Transverse colon (tissue), 4 donors: ENCODE data around the gene NAV3. TPM values are rescaled to one million over a fixed set of nuclear protein-coding genes. Genes with fewer than 3 reads are reported as not detected.

Experiments used
- DNase-seq: peaks from one replicate; pipeline ENCODE4 v3.0.0-alpha.2; 2019
- H3K27ac ChIP-seq, 4 donors: fragments of 200-600 bp; sonication (generic); 2 replicates each; pipeline ENCODE4 v1.5.1; 2016 to 2018; ENCODE audit warnings: inconsistent platforms in 4 of 4
- H3K27me3 ChIP-seq: fragments of 200-600 bp; sonication (generic); 2 replicates; pipeline ENCODE4 v1.5.1; 2017; ENCODE audit warnings: inconsistent platforms
- H3K36me3 ChIP-seq, 4 donors: fragments of 200-600 bp; sonication (generic); 2 replicates each; pipeline ENCODE4 v1.5.1; 2017 to 2019; ENCODE audit warnings: inconsistent platforms in 4 of 4
- H3K4me1 ChIP-seq, 4 donors: fragments of 200-600 bp; sonication (generic); 2 replicates each; pipeline ENCODE4 v1.5.1; 2017 to 2020; ENCODE audit warnings: inconsistent platforms in 4 of 4
- H3K4me3 ChIP-seq, 4 donors: fragments of 200-600 bp; sonication (generic); 1 replicate in 1 of 4; 2 replicates in 3 of 4; pipeline versions ENCODE4 v1.5.1 to v1.6.1; 2017 to 2019; ENCODE audit warnings: inconsistent platforms in 4 of 4
- H3K9me3 ChIP-seq, 2 donors: fragments of 200-600 bp; sonication (generic); 2 replicates each; pipeline ENCODE4 v1.5.1; 2017 to 2019; ENCODE audit warnings: inconsistent platforms in 2 of 2
- CTCF ChIP-seq, 5 experiments: fragments of 200-600 bp in 3 of 5; fragments of 450-650 bp in 2 of 5; sonication (generic) in 3 of 5; IDR thresholded peaks; 1 replicate in 2 of 5; 2 replicates in 3 of 5; pipeline ENCODE4 v1.5.1; 2016 to 2017; ENCODE audit warnings: antibody characterized with exemption in 5 of 5, inconsistent platforms in 3 of 5, mild to moderate bottlenecking in 2 of 5, moderate library complexity in 1 of 5
- EP300 ChIP-seq: sonication (generic); formaldehyde crosslinking; IDR thresholded peaks from one replicate; pipeline ENCODE4 v1.6.1; 2017; ENCODE audit warnings: antibody characterized with exemption, low read depth
- POLR2A ChIP-seq: fragments of 450-650 bp; IDR thresholded peaks from one replicate; pipeline ENCODE4 v1.6.1; 2016; ENCODE audit warnings: antibody characterized with exemption, mild to moderate bottlenecking, moderate library complexity
- POLR2AphosphoS5 ChIP-seq, 3 donors: sonication (generic); formaldehyde crosslinking; IDR thresholded peaks; one replicate each; pipeline ENCODE4 v1.6.1; 2016; ENCODE audit warnings: antibody characterized with exemption in 3 of 3
- WGBS, 2 donors: methylation state at CpG; one replicate each; pipeline ENCODE4 v1.1.5; 2018; ENCODE audit warnings: low coverage in 1 of 2; 5-methylcytosine and 5-hydroxymethylcytosine counted together
- in situ Hi-C, 4 donors: fragments of 200-750 bp; cut with MboI; loops; one replicate each; pipeline versions ENCODE4 v1.15.0 to v1.15.1; 2017; ENCODE audit warnings: low sequenced_read_pairs in 3 of 4, low pct_ligation_motif_present in 1 of 4, low pct_unique_long_range_greater_than_20kb in 1 of 4
- intact Hi-C: fragments of 100-400 bp; cut with DNase I; formaldehyde crosslinking; loops from one replicate; pipeline ENCODE4 v1.15.1; 2023; ENCODE audit warnings: low total_unique reads
- total RNA-seq, 4 donors: library from RNA; depleted of rRNA; stranded (reverse); fragments of >200 nt; gene quantifications; one replicate each; pipeline ENCODE4 v1.1.0, GENCODE V29; 2016

The NAV3 gene
- total RNA-seq, 4 donors from 2014 or later: 1.1 to 10.6 (median 3.6) TPM

GRCh38 chr12:77800501-77800900, 30.2 kb upstream of the NAV3 start:
- Histone ChIP-seq H3K27me3 (no peaks in the 10 kb centered on the region), H3K36me3 (no peaks in the 10 kb centered on the region), H3K4me3 (no peak overlapping the region), H3K27ac (no peak overlapping the region), H3K4me1 (no peaks in the 10 kb centered on the region), H3K9me3 (no peaks in the 10 kb centered on the region)
- no peak for DNase-seq
- WGBS, 2 donors: 52 to 63% methylated on average over 2 of the region's 2 CpGs
- in situ Hi-C loops: no loop called here
- no peak for TF ChIP-seq EP300
- no peak for TF ChIP-seq CTCF (IDR thresholded peaks at IDR 0.05)
- no peak for TF ChIP-seq POLR2AphosphoS5 (IDR thresholded peaks at IDR 0.05)
- no peak for TF ChIP-seq POLR2A
- intact Hi-C loops: no loop called here

GRCh38 chr12:77808534-77808933, 22.2 kb upstream of the NAV3 start:
- no peak overlapping the region for H3K27ac ChIP-seq
- intact Hi-C loops (no loop called here), in situ Hi-C loops (no loop called here)
- H3K36me3 ChIP-seq: no peaks in the 10 kb centered on the region
- DNase-seq: no peak
- WGBS, 2 donors: 94 to 100% methylated on average over 2 to 8 of the region's 9 CpGs
- H3K4me1 ChIP-seq: no peaks in the 10 kb centered on the region
- H3K9me3 ChIP-seq: no peaks in the 10 kb centered on the region
- H3K27me3 ChIP-seq: no peaks in the 10 kb centered on the region
- no peak for TF ChIP-seq POLR2AphosphoS5 (IDR thresholded peaks at IDR 0.05)
- no peak for TF ChIP-seq POLR2A
- no peak for TF ChIP-seq EP300
- no peak for TF ChIP-seq CTCF (IDR thresholded peaks at IDR 0.05)
- no peak overlapping the region for H3K4me3 ChIP-seq

- 85% methylated on average over 2 of the region's 2 CpGs for WGBS, 2 donors
- Histone ChIP-seq H3K9me3 (no peaks in the 10 kb centered on the region), H3K4me3 (no peak overlapping the region), H3K27me3 (no peaks in the 10 kb centered on the region), H3K36me3 (no peaks in the 10 kb centered on the region), H3K27ac (no peak overlapping the region), H3K4me1 (peaks cover 0 to 9% (median 2%) of the 10 kb centered on the region in 4 donors)
- intact Hi-C loops: no loop called here
- in situ Hi-C loops: no loop called here
- no peak for DNase-seq
- TF ChIP-seq CTCF (IDR thresholded peaks at IDR 0.05) (no peak), POLR2AphosphoS5 (IDR thresholded peaks at IDR 0.05) (no peak), POLR2A (no peak), EP300 (no peak)
Measured at GRCh38 chr12:77813558-77813957, 17.1 kb upstream of the NAV3 start.

GRCh38 chr12:77814386-77814785, 16.3 kb upstream of the NAV3 start:
- Histone ChIP-seq H3K27me3 (no peaks in the 10 kb centered on the region), H3K36me3 (no peaks in the 10 kb centered on the region), H3K4me3 (no peak overlapping the region), H3K9me3 (no peaks in the 10 kb centered on the region), H3K27ac (no peak overlapping the region), H3K4me1 (peaks cover 0 to 9% (median 2%) of the 10 kb centered on the region in 4 donors)
- 74 to 83% methylated on average over 1 of the region's 1 CpG for WGBS, 2 donors
- DNase-seq: no peak
- in situ Hi-C loops (no loop called here), intact Hi-C loops (no loop called here)
- TF ChIP-seq CTCF (IDR thresholded peaks at IDR 0.05) (no peak), EP300 (no peak), POLR2AphosphoS5 (IDR thresholded peaks at IDR 0.05) (no peak), POLR2A (no peak)
